HG02870 (cell line): ENCODE data around the gene NUDT4.

Experiments
- ATAC-seq: cut with Tn5 transposase; IDR thresholded peaks from one replicate; pipeline ENCODE4 v1.9.1; 2021; ENCODE audit warnings: mild to moderate bottlenecking, moderate library complexity; ENCODE audit not compliant: unreplicated experiment

The NUDT4 gene

GRCh38 chr12:93377252-93378195 lies at the start of gene NUDT4:
TSS of gene NUDT4 (plus strand) at chr12:93377925. CDS start at chr12:93378323, 398 bp downstream.
- peak; percentile 56 for ATAC-seq

- ATAC-seq, result no peak
These were observed 44.7 kb upstream of the NUDT4 start for GRCh38 chr12:93333054-93333453.

- ATAC-seq, result no peak
These were observed 43.9 kb upstream of the NUDT4 start for GRCh38 chr12:93333828-93334227.

GRCh38 chr12:93335603-93336162 lies 42.0 kb upstream of the NUDT4 start:
- ATAC-seq, result no peak

- no peak for ATAC-seq
These were observed 41.4 kb upstream of the NUDT4 start for GRCh38 chr12:93336291-93336741.

GRCh38 chr12:93338598-93338997 lies 39.1 kb upstream of the NUDT4 start:
- no peak for ATAC-seq

GRCh38 chr12:93339695-93340094 lies 38.0 kb upstream of the NUDT4 start:
- ATAC-seq, result no peak

GRCh38 chr12:93341409-93342049 lies 36.2 kb upstream of the NUDT4 start:
- no peak for ATAC-seq

- ATAC-seq, result no peak
These were observed 30.5 kb upstream of the NUDT4 start for GRCh38 chr12:93347054-93347785.

- ATAC-seq, result no peak
These were observed 28.9 kb upstream of the NUDT4 start for GRCh38 chr12:93348575-93349435.

- ATAC-seq, result no peak
These were observed 26.0 kb upstream of the NUDT4 start for GRCh38 chr12:93351726-93352125.

- no peak for ATAC-seq
These were observed 25.4 kb upstream of the NUDT4 start for GRCh38 chr12:93352321-93352720.

- no peak for ATAC-seq
These were observed 21.5 kb upstream of the NUDT4 start for GRCh38 chr12:93356214-93356613.

- ATAC-seq, result peak; percentile 88
These were observed 19.7 kb upstream of the NUDT4 start for GRCh38 chr12:93358058-93358457.

GRCh38 chr12:93358821-93359220 lies 18.9 kb upstream of the NUDT4 start:
- ATAC-seq, result no peak

- ATAC-seq, result no peak
These were observed 17.0 kb upstream of the NUDT4 start for GRCh38 chr12:93360688-93361087.

- no peak for ATAC-seq
These were observed 16.4 kb upstream of the NUDT4 start for GRCh38 chr12:93361151-93361919.

GRCh38 chr12:93363841-93364297 lies 13.9 kb upstream of the NUDT4 start:
- peak; percentile 75 for ATAC-seq
